SH-SY5Y (cell line): ENCODE results near the gene TCF4.

Experiments used
- GATA2 ChIP-seq: IDR thresholded peaks from 2 replicates; pipeline ENCODE4 v1.6.1; 2011; ENCODE audit warnings: mild to moderate bottlenecking, low read depth, low read length
- GATA3 ChIP-seq: IDR thresholded peaks from 2 replicates; pipeline ENCODE4 v1.6.1; 2011; ENCODE audit warnings: low read depth, mild to moderate bottlenecking, low read length, moderate library complexity

DNA sequence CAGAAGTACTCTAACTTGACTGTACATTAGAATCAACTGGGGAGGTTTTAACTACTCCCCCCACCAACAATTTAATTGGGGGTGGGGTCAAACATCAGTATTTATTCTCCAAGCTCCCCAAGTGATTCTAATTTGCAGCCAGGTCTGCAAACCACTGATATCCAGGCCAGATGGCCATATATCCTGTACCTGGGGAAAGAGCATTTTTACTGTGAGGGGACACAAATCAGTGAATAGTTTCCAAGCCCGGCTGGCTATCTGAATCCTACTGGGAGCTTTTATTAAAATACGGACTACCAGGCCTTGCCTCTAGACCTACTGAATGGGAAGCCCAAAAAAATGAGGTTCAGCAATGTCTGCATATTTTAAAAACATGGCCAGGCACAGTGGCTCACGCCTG is 88.5 kb downstream of the TCF4 start:
- TF ChIP-seq GATA2 = no peak
- no peak for TF ChIP-seq GATA3
